Measurements from ENCODE around the gene ENKUR. TPM values are rescaled to one million over a fixed set of nuclear protein-coding genes. Genes with fewer than 3 reads are reported as not detected.

Gene ENKUR, protein sequence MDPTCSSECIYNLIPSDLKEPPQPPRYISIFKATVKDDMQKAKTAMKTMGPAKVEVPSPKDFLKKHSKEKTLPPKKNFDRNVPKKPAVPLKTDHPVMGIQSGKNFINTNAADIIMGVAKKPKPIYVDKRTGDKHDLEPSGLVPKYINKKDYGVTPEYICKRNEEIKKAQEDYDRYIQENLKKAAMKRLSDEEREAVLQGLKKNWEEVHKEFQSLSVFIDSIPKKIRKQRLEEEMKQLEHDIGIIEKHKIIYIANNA
- total RNA-seq, result 1 to 10 TPM; 2.2 to 2.5 TPM
- polyA plus RNA-seq (ENCODE audit: insufficient read depth, low read depth, low replicate concordance), result 6.2 TPM
- long read RNA-seq, donor 1, result 0 reads
- long read RNA-seq, donor 2, result 0 reads

DNA sequence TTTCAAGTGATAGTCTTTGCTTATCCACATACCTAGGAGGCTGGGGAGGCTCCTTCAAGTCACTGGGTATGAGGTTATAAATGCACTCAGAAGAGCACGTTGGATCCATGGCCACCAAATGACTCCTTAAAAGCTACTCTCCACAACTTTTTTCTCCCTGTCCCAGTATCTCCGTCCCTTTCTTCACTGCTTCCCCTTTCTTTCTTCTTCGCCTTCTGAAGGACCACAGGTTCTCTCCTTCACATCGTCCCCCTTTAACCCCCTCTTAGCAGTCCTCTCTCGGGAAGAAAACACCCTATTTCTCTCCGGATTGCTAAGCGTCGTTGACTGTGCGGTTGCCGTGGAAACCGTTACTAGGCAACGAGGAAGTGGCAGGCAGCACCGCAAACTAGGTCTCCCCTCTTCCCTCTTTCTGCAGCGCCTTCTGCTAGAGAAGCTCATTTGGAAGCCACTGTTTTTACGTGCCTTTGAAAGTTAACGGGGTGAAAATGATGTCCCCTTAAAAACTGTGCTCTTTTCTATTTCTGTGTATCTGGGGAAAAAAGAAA is at the start of gene ENKUR:
Gene ENKUR (minus strand): TSS at position 331 of the 548 bp plus-strand sequence. CDS start 222 bp downstream, at position 109.
- intact Hi-C loops (cut with DNase I; ENCODE audit: low total_unique reads), result loop anchor here (2.0 kb wide), 1 partner anchor 65 kb away; no protein-coding TSS in a partner anchor
- Histone ChIP-seq H3K4me1 (peaks cover 6% of the 10 kb centered on the region), H3K27me3 (no peaks in the 10 kb centered on the region), H3K9me3 (no peaks in the 10 kb centered on the region), H3K36me3 (ENCODE audit: low read depth, missing control alignments) (no peaks in the 10 kb centered on the region), H3K4me3 (peak within 1 kb of the TSS; percentile 72 to 79), H3K27ac (peak within 1 kb of the TSS; percentile 94 to 96)
- 0 to 1% methylated on average over 16 of the region's 16 CpGs for WGBS, 2 donors
- peak; percentile 97 for DNase-seq
- no peak for TF ChIP-seq POLR2A (IDR thresholded peaks at IDR 0.05)

DNA sequence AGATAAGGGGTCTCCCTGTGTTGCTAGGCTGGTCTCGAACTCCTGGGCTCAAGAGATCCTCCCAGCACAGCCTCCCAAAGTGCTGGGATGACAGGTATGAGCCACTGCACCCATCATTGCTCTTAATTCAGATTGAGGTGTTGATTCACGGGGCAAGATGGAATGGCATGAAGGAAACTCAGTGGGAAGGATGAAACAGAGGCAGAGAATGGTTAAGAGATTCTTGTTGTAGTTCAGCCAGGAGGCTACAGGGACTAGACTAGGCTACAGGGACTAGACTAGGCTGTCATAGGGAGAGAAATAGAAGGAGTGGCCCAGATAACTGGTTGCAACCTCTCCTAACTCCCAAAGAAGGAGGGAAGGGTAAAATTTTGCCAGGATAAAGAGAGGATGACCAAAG is 48.4 kb upstream of the ENKUR start:
- Histone ChIP-seq H3K4me3 (no peak overlapping the region), H3K9me3 (no peaks in the 10 kb centered on the region), H3K4me1 (no peaks in the 10 kb centered on the region), H3K27ac (no peak overlapping the region), H3K27me3 (no peaks in the 10 kb centered on the region), H3K36me3 (ENCODE audit: low read depth, missing control alignments) (no peaks in the 10 kb centered on the region)
- intact Hi-C loops (cut with DNase I; ENCODE audit: low total_unique reads), result no loop called here
- no peak for DNase-seq
- TF ChIP-seq, protein P1, sequence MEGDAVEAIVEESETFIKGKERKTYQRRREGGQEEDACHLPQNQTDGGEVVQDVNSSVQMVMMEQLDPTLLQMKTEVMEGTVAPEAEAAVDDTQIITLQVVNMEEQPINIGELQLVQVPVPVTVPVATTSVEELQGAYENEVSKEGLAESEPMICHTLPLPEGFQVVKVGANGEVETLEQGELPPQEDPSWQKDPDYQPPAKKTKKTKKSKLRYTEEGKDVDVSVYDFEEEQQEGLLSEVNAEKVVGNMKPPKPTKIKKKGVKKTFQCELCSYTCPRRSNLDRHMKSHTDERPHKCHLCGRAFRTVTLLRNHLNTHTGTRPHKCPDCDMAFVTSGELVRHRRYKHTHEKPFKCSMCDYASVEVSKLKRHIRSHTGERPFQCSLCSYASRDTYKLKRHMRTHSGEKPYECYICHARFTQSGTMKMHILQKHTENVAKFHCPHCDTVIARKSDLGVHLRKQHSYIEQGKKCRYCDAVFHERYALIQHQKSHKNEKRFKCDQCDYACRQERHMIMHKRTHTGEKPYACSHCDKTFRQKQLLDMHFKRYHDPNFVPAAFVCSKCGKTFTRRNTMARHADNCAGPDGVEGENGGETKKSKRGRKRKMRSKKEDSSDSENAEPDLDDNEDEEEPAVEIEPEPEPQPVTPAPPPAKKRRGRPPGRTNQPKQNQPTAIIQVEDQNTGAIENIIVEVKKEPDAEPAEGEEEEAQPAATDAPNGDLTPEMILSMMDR (IDR thresholded peaks at IDR 0.05), result no peak
- no peak for TF ChIP-seq POLR2A (IDR thresholded peaks at IDR 0.05)
- WGBS, 2 donors, result 78 to 98% methylated on average over 2 of the region's 2 CpGs

DNA sequence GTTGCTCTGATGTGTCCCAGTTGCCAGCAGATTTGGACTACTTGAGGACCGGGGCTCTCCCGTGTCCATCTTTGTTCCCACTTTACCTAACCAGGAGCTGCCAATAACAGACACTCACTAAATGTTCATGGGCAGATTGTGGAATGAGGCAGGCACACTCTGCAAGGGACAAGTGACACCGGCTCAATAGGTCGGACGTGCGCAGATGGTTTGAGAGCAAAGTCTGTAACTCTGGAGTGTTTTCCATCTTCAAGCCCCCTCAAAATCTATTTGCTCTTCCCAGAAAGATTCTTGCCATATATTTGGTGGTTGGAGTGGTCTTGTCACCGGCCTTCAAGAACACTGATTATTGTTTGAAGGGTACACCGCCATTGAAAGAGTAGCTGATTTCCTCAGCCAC is 47.7 kb upstream of the ENKUR start:
- WGBS, 2 donors, result 96 to 97% methylated on average over 8 of the region's 8 CpGs
- DNase-seq, result no peak
- intact Hi-C loops (cut with DNase I; ENCODE audit: low total_unique reads), result no loop called here
- Histone ChIP-seq H3K36me3 (ENCODE audit: low read depth, missing control alignments) (no peaks in the 10 kb centered on the region), H3K27ac (no peak overlapping the region), H3K9me3 (no peaks in the 10 kb centered on the region), H3K4me1 (no peaks in the 10 kb centered on the region), H3K27me3 (no peaks in the 10 kb centered on the region), H3K4me3 (no peak overlapping the region)
- TF ChIP-seq, protein P1 (IDR thresholded peaks at IDR 0.05), result no peak
- no peak for TF ChIP-seq POLR2A (IDR thresholded peaks at IDR 0.05)

DNA sequence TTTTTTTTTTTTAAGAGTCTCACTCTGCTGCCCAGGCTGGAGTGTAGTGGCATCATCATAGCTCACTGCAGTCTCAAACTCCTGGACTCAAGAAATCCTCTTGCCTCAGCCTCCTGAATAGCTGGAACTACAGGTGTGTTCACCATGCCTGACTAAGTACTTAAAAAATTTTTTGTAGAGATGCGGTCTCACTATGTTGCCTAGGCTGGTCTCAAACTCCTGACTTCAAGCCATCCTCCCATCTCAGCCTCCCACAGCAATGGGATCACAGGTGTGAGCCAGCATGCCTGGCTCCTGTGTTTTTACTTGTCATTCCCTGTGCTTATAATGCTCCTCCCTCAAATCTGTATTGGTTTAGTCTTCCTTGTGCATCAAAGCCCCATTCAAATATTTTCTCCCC is 47.2 kb upstream of the ENKUR start:
- no peak for DNase-seq
- no peak overlapping the region for H3K27ac ChIP-seq
- intact Hi-C loops (cut with DNase I; ENCODE audit: low total_unique reads), result no loop called here
- WGBS, 2 donors, result 100% methylated on average over 1 of the region's 1 CpG
- no peak for TF ChIP-seq POLR2A (IDR thresholded peaks at IDR 0.05)
- TF ChIP-seq, protein P1 (IDR thresholded peaks at IDR 0.05), result no peak
- H3K4me3 ChIP-seq, result no peak overlapping the region
- no peaks in the 10 kb centered on the region for H3K9me3 ChIP-seq
- H3K27me3 ChIP-seq, result no peaks in the 10 kb centered on the region
- no peaks in the 10 kb centered on the region for H3K36me3 ChIP-seq (ENCODE audit: low read depth, missing control alignments)
- H3K4me1 ChIP-seq, result no peaks in the 10 kb centered on the region

DNA sequence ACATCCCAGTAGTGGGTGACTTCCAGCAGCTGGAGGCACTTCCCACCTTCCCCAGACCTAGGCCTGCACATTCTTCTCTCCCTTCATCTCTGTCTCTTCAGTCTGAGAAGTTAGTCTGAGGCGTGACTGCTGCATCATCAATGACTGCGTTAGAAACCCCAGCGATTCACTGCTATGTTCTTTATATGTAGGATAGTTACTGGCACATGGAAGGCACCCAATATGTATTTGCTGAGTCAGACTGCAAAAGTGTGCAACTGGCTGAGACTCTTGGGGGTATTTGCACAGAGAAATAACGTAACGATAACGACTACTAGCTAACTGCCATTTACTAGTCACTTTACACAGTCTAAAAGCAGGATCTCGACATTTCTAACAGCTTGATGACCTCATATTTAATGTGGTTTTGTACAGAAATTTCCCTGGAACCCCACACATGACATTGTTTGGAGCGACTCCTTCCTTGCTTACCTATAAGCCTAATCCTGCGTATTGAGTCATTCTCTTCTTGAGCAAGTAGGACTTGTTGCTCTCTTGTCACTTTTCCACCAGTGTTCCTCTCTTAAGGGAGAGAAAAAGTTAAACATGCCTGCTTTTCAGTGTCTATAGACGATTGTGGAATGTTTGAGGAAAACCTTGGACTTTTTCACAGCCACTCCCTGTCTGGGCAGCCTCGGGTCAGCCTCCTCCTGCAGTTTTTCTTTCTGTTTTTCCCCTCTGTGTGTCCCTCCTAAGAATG is 45.9 kb upstream of the ENKUR start:
- H3K27ac ChIP-seq, result no peak overlapping the region
- intact Hi-C loops (cut with DNase I; ENCODE audit: low total_unique reads), result no loop called here

More for the DNA sequence above, 45.9 kb upstream of the ENKUR start:
- Histone ChIP-seq H3K9me3 (no peaks in the 10 kb centered on the region), H3K36me3 (ENCODE audit: low read depth, missing control alignments) (no peaks in the 10 kb centered on the region), H3K27me3 (no peaks in the 10 kb centered on the region), H3K4me1 (no peaks in the 10 kb centered on the region), H3K4me3 (no peak overlapping the region)
- no peak for DNase-seq
- WGBS, 2 donors, result 71 to 81% methylated on average over 11 of the region's 11 CpGs
- TF ChIP-seq POLR2A (IDR thresholded peaks at IDR 0.05), result no peak
- TF ChIP-seq, protein P1 (IDR thresholded peaks at IDR 0.05), result no peak
